Measurements from ENCODE around the gene SLC9A9.

- TF ChIP-seq CTCF (IDR thresholded peaks at IDR 0.05) (no peak), POLR2A (IDR thresholded peaks at IDR 0.05) (no peak)
Observed at GRCh38 chr3:143573610-143574303, 274.5 kb downstream of the SLC9A9 start.
